Uterus (tissue), 4 donors: ENCODE measurements around the gene ST6GALNAC4. TPM values are rescaled to one million over a fixed set of nuclear protein-coding genes. Genes with fewer than 3 reads are reported as not detected.

Source experiments
- DNase-seq, 2 donors: peaks; one replicate each; pipeline ENCODE4 v3.0.0-alpha.2; 2019 to 2020
- H3K27ac ChIP-seq, 2 donors: fragments of 200-600 bp; sonication (generic); 1 replicate in 1 of 2; 2 replicates in 1 of 2; pipeline ENCODE4 v1.5.1; 2016 to 2018
- H3K27me3 ChIP-seq, 2 donors: fragments of 200-600 bp; sonication (generic); one replicate each; pipeline ENCODE4 v1.5.1; 2018 to 2019; ENCODE audit warnings: control low read depth in 1 of 2
- H3K36me3 ChIP-seq, 2 donors: fragments of 200-600 bp; sonication (generic); one replicate each; pipeline ENCODE4 v1.5.1; 2019; ENCODE audit warnings: control low read depth in 1 of 2
- H3K4me1 ChIP-seq, 2 donors: fragments of 200-600 bp; sonication (generic); one replicate each; pipeline ENCODE4 v1.5.1; 2018 to 2019; ENCODE audit warnings: control low read depth in 1 of 2
- H3K4me3 ChIP-seq, 2 donors: fragments of 200-600 bp; sonication (generic); 1 replicate in 1 of 2; 2 replicates in 1 of 2; pipeline ENCODE4 v1.5.1; 2018 to 2019; ENCODE audit warnings: mild to moderate bottlenecking in 1 of 2
- H3K9me3 ChIP-seq, 2 donors: fragments of 200-600 bp; sonication (generic); one replicate each; pipeline ENCODE4 v1.5.1; 2019; ENCODE audit warnings: control low read depth in 1 of 2
- POLR2A ChIP-seq, 2 donors: fragments of 450-650 bp; IDR thresholded peaks; one replicate each; pipeline ENCODE4 v1.6.1; 2016; ENCODE audit warnings: antibody characterized with exemption in 2 of 2, mild to moderate bottlenecking in 1 of 2, moderate library complexity in 1 of 2
- intact Hi-C: fragments of 100-400 bp; cut with DNase I; formaldehyde crosslinking; loops from one replicate; pipeline ENCODE4 v1.15.1; 2023; ENCODE audit warnings: low total_unique reads
- total RNA-seq, 4 donors: library from RNA; depleted of rRNA in 3 of 4; stranded (reverse); fragments of >200 nt in 3 of 4; gene quantifications; one replicate each; pipeline versions ENCODE4 v1.1.0 to v1.2.4, GENCODE V29; 2014 to 2023
- TF ChIP-seq, protein P1 (sequence below), 4 experiments: fragments of 200-600 bp in 2 of 4; fragments of 450-650 bp in 2 of 4; sonication (generic) in 2 of 4; IDR thresholded peaks; one replicate each; pipeline ENCODE4 v1.5.1; 2016 to 2019; ENCODE audit warnings: antibody characterized with exemption in 4 of 4, mild to moderate bottlenecking in 2 of 4, moderate library complexity in 1 of 4
- donor health status: DM: yes; HTN: yes; CAD: no.

Gene ST6GALNAC4
- total RNA-seq, 4 donors from 2014 or later = 0.59 to 41.7 (median 20.7) TPM

DNA sequence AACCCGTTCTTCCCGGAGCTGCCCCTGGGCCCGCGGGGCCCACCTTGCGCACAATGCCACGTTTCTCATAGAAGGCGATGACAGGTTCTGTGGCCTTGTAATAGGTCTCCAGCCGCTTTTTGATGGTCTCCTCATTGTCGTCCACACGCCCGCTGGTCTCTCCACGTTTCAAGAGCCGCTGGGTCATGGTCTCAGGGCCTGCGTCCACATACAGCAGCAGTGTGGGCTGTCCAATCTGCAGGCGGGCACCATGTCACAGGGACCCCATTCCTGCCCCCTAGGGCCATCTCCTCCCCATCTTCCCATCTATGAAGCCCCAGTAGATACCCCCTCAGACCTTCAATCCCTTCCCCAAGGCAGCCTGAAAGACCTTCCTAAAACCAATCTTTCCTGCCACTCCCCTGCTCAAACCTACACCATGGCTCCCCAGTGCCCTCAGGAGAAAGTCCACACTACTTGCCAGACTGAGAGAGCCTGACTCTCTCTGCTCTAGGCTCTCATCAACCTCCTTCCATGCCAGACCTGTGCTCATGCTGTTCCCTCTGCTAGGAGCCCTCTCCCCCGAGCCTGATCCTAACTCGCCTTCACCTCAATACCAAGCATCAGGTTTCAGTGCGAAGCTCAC lies 48.5 kb downstream of the ST6GALNAC4 start:
- H3K27ac ChIP-seq = peak overlapping the region in 1 of 2 donors; percentile 40
- no peaks in the 10 kb centered on the region for H3K36me3 ChIP-seq
- TF ChIP-seq, protein P1, sequence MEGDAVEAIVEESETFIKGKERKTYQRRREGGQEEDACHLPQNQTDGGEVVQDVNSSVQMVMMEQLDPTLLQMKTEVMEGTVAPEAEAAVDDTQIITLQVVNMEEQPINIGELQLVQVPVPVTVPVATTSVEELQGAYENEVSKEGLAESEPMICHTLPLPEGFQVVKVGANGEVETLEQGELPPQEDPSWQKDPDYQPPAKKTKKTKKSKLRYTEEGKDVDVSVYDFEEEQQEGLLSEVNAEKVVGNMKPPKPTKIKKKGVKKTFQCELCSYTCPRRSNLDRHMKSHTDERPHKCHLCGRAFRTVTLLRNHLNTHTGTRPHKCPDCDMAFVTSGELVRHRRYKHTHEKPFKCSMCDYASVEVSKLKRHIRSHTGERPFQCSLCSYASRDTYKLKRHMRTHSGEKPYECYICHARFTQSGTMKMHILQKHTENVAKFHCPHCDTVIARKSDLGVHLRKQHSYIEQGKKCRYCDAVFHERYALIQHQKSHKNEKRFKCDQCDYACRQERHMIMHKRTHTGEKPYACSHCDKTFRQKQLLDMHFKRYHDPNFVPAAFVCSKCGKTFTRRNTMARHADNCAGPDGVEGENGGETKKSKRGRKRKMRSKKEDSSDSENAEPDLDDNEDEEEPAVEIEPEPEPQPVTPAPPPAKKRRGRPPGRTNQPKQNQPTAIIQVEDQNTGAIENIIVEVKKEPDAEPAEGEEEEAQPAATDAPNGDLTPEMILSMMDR (IDR thresholded peaks at IDR 0.05) = no peak
- TF ChIP-seq POLR2A (IDR thresholded peaks at IDR 0.05) = no peak
- H3K9me3 ChIP-seq = no peaks in the 10 kb centered on the region
- intact Hi-C loops = loop anchor here (5.0 kb wide), 1 partner anchor 131 kb away; the partner anchor contains the start of gene TOR2A
- H3K4me3 ChIP-seq = no peak overlapping the region
- DNase-seq = no peak
- H3K27me3 ChIP-seq = no peaks in the 10 kb centered on the region
- H3K4me1 ChIP-seq = no peaks in the 10 kb centered on the region

DNA sequence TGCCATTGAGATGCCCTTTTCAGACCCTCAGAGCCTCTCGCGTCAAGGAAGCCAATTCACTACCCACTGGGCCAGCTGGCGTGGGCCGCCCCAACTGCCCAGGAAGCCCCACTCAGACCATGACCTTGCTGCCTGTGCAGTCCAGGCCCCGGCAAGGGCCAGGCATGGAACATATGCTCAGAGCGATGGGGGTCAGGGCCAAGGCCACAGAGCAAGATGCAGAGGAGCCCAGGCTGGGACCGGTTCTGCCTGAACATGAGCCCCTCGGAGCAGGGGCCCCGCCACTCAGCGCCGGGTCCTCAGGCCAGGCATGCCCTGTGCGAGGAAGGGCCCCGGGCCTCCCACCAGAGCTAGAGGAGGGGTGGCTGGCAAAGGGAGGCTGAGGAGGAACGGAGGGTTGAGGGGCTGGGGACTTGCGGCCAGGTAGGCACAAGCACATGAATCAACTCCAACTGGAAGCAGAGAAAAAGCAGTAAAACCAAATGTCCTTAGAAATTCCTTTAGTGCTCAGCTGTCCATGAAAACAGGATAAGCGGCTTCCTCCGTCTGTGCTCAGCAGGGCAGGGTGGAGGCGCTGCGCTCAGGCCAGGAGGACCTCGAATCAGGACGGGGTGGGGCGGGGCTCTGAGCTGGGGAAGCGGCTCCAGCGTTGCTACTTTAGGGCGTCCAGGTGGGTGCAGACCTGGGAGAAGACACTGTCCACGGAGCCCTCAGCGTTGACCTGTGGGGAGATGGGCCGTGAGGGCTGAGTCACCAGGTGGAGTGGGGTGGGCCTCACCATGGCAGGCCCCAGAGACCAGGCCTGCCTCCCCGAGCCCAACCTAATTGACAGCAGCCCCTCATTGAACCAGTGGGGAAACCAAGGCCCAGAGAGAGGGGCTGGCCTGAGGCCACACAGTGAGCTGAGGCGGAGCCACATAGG lies 49.2 kb downstream of the ST6GALNAC4 start:
- H3K36me3 ChIP-seq = no peaks in the 10 kb centered on the region
- TF ChIP-seq, protein P1 (IDR thresholded peaks at IDR 0.05) = no peak
- no peak for TF ChIP-seq POLR2A (IDR thresholded peaks at IDR 0.05)
- intact Hi-C loops = loop anchor here (5.0 kb wide), 1 partner anchor 130 kb away; the partner anchor contains the start of gene TOR2A
- no peaks in the 10 kb centered on the region for H3K4me1 ChIP-seq
- H3K27me3 ChIP-seq = no peaks in the 10 kb centered on the region
- no peak overlapping the region for H3K4me3 ChIP-seq
- DNase-seq = peak in 1 of 2 donors; percentile 54
- no peaks in the 10 kb centered on the region for H3K9me3 ChIP-seq
- H3K27ac ChIP-seq = peak overlapping the region; percentile 32 to 61

DNA sequence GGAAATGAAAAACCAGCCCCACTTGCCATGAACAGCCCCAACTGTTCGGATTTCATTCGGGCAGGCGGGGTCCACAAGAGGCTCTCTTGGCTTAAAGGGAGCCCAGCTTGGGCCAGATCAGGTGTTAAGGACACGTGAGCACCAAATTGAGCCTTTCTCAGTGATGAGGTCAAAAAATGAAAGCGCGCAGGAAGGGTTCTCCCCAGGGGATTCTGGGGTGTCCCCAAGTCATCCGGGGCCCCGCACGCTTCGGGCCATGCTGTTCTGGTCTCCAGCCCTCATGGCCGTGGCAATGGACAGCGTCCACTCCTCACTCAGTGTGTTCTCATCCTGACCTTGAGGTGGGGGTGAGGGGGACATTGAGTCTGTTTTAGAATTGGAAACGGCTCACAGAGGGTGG lies 50.3 kb downstream of the ST6GALNAC4 start:
- intact Hi-C loops = loop anchor here (5.0 kb wide), 1 partner anchor 129 kb away; the partner anchor contains the start of gene TOR2A

DNA sequence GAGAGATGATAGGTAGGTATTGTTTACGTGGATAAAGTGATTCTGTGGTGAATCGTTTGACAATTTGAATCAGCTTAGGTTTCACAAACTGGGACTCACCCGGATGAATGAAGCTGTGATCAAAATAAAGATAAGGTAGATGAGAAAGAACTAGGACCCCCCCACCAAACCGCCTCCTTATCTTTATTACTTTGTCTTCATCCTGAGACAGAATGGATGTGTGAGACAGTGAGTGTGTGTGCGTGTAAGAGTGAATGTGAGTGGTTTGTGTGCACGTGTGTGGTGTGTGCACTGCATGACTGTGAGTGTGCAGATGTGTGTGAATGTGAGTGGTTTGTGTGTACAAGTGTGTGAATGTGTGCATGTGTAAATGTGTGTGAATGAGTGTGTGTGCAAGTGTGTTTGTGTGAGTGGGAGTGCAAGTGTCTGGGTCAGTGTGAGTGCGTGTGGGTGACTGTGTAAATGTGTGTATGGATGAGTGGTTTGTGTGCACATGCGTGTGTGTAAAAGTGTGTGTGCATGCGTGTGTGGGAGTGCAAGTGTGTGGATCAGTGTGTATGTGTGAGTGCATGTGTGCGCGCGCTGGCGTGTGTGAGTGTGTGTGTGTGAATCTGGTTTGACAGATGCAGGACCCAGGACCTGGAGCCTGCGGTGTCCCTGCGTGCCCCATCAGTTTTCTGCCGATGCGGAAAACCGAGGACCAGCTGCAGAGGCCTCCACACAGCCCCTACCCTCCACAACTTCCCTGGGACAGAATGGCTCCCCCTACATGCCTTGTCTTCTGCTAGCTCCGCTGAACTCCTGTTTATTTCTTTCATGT lies 51.0 kb downstream of the ST6GALNAC4 start:
- intact Hi-C loops = loop anchor here (5.0 kb wide), 1 partner anchor 129 kb away; the partner anchor contains the start of gene TOR2A
- DNase-seq = no peak
- Histone ChIP-seq H3K9me3 (no peaks in the 10 kb centered on the region), H3K4me1 (no peaks in the 10 kb centered on the region), H3K27ac (no peak overlapping the region), H3K4me3 (no peak overlapping the region), H3K27me3 (no peaks in the 10 kb centered on the region), H3K36me3 (no peaks in the 10 kb centered on the region)
- TF ChIP-seq, protein P1 (IDR thresholded peaks at IDR 0.05) = no peak
- no peak for TF ChIP-seq POLR2A (IDR thresholded peaks at IDR 0.05)

More for the DNA sequence above, 50.3 kb downstream of the ST6GALNAC4 start:
- H3K4me3 ChIP-seq = no peak overlapping the region
- no peaks in the 10 kb centered on the region for H3K4me1 ChIP-seq
- H3K9me3 ChIP-seq = no peaks in the 10 kb centered on the region
- no peak for TF ChIP-seq POLR2A (IDR thresholded peaks at IDR 0.05)
- TF ChIP-seq, protein P1 (IDR thresholded peaks at IDR 0.05) = no peak
- no peak for DNase-seq
- H3K27me3 ChIP-seq = no peaks in the 10 kb centered on the region
- H3K27ac ChIP-seq = no peak overlapping the region
- H3K36me3 ChIP-seq = no peaks in the 10 kb centered on the region
